OCI-LY7 (cell line): ENCODE results near the gene KLHL17.

Experiments used
- CTCF ChIP-seq: fragments of 200-600 bp; sonication (generic); conservative IDR thresholded peaks from 2 replicates; pipeline ENCODE4 v1.5.1; 2014; ENCODE audit warnings: mild to moderate bottlenecking, antibody characterized with exemption, low read length, moderate library complexity, mixed read lengths
- EZH2phosphoT487 ChIP-seq: fragments of 200-600 bp; sonication (generic); IDR thresholded peaks from 2 replicates; pipeline ENCODE4 v1.6.1; 2018; ENCODE audit warnings: low read depth, borderline replicate concordance, mild to moderate bottlenecking, mixed run types, antibody characterized with exemption, low read length, moderate library complexity, mixed read lengths

GRCh38 chr1:985126-985525, 24.7 kb downstream of the KLHL17 start:
- TF ChIP-seq CTCF: no peak
- TF ChIP-seq EZH2phosphoT487: no peak
